Islet precursor cell (in vitro differentiated cells): ENCODE measurements around the gene TCF15.
"Not testable (repeated sequence)": the region's sequence is repeated elsewhere in the genome, so short reads cannot be mapped to it uniquely, and the experiment has no call there.

Experiments
- DNase-seq: peaks from one replicate; pipeline ENCODE4 v3.0.0-alpha.2; 2018

The TCF15 gene

GRCh38 chr20:610130-611046 is at the start of gene TCF15:
TCF15 (minus strand) TSS chr20:610309; CDS start chr20:610237, 72 bp downstream.
- peak; percentile 69 for DNase-seq

- DNase-seq: no peak
Observed at GRCh38 chr20:658731-659291, 48.7 kb upstream of the TCF15 start.

GRCh38 chr20:658202-658601 is 48.1 kb upstream of the TCF15 start:
- no peak for DNase-seq

- DNase-seq: no peak
Observed at GRCh38 chr20:655726-656624, 45.9 kb upstream of the TCF15 start.

GRCh38 chr20:654417-654750 is 44.3 kb upstream of the TCF15 start:
- DNase-seq: no peak

- no peak for DNase-seq
Observed at GRCh38 chr20:653590-654416, 43.7 kb upstream of the TCF15 start.

- DNase-seq: peak; percentile 97
Observed at GRCh38 chr20:653110-653589, 43.0 kb upstream of the TCF15 start, which contains the start of gene SRXN1. SRXN1 (minus strand) TSS chr20:653200; CDS start chr20:653185, 15 bp downstream.

- peak; percentile 66 for DNase-seq
Observed at GRCh38 chr20:652615-653109, 42.6 kb upstream of the TCF15 start.

- no peak for DNase-seq
Observed at GRCh38 chr20:651713-652614, 41.9 kb upstream of the TCF15 start.

GRCh38 chr20:650954-651353 is 40.8 kb upstream of the TCF15 start:
- DNase-seq: no peak

GRCh38 chr20:650281-650680 is 40.2 kb upstream of the TCF15 start:
- DNase-seq: no peak

GRCh38 chr20:647479-648019 is 37.4 kb upstream of the TCF15 start:
- no peak for DNase-seq

- DNase-seq: no peak
Observed at GRCh38 chr20:646868-647233, 36.7 kb upstream of the TCF15 start.

- DNase-seq: no peak
Observed at GRCh38 chr20:646107-646867, 36.2 kb upstream of the TCF15 start.

GRCh38 chr20:645318-646106 is 35.4 kb upstream of the TCF15 start:
- peak; percentile 93 for DNase-seq

- no peak for DNase-seq
Observed at GRCh38 chr20:644692-645317, 34.7 kb upstream of the TCF15 start.

- peak; percentile 86 for DNase-seq
Observed at GRCh38 chr20:642398-643174, 32.5 kb upstream of the TCF15 start.

- not testable (repeated sequence) for DNase-seq
Observed at GRCh38 chr20:642013-642397, 31.9 kb upstream of the TCF15 start.
